Liver (tissue), 3 donors: ENCODE measurements around the gene CENPC.

Experiments used
- CTCF ChIP-seq: fragments of 150-350 bp; IDR thresholded peaks from 2 replicates; pipeline ENCODE4 v1.5.1; 2017; ENCODE audit warnings: improper control_type of control experiment, low read depth, low read length; ENCODE audit not compliant: missing input control
- EGR1 ChIP-seq, 2 donors: IDR thresholded peaks; 2 replicates each; pipeline ENCODE4 v1.6.1; 2016 to 2018; ENCODE audit warnings: antibody characterized with exemption in 2 of 2, low read depth in 2 of 2
- FOXA2 ChIP-seq: IDR thresholded peaks from 2 replicates; pipeline ENCODE4 v1.6.1; 2016; ENCODE audit warnings: antibody characterized with exemption
- GABPA ChIP-seq, 2 donors: IDR thresholded peaks in 1 of 2; conservative IDR thresholded peaks in 1 of 2; 2 replicates each; pipeline ENCODE4 v1.6.1; 2016; ENCODE audit warnings: antibody characterized with exemption in 2 of 2, mild to moderate bottlenecking in 1 of 2, moderate library complexity in 1 of 2
- JUND ChIP-seq, 2 donors: IDR thresholded peaks; 2 replicates each; pipeline ENCODE4 v1.6.1; 2016; ENCODE audit warnings: antibody characterized with exemption in 2 of 2
- TAF1 ChIP-seq: conservative IDR thresholded peaks from 2 replicates; pipeline ENCODE4 v1.6.1; 2016; ENCODE audit warnings: antibody characterized with exemption, mild to moderate bottlenecking
- TF ChIP-seq, protein P1 (sequence below): IDR thresholded peaks from 2 replicates; pipeline ENCODE4 v1.6.1; 2016; ENCODE audit warnings: antibody characterized with exemption, mild to moderate bottlenecking
- TF ChIP-seq, protein P2 (sequence below): IDR thresholded peaks from 2 replicates; pipeline ENCODE4 v1.6.1; 2016; ENCODE audit warnings: antibody characterized with exemption
- donor health status: healthy.
- donor health status: healthy.

DNA sequence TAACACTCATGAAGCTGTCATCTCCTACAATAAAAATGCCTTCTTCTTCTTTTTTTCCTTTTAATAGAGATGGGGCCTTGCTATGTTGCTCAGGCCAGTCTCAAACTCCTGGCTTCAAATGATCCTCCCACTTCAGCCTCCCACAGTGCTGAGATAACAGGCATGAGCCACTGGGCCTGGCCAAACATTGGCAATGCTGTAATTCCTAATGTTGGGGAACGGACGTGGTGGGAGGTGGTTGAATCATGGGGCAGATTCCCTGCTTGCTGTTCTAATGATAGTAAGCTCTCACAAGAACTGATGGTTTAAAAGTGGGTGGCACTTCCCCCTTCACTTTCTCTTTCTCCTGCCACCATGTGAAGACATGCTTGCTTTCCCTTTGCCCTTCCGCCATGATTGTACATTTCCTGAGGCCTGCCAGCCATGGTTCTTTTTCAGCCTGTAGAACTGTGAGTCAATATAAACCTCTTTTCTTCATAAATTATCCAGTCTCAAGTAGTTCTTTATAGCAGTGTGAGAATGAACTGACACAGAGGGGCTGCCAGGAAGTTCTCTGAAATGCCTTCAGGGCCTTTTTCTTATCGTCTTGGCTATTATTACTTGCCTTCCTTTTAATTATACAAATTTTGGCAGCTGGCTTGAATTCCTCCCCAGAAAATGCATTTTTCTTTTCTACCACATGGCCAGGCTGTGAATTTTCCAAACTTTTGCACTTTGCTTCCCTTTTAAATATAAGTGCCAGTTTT lies 93.0 kb downstream of the CENPC start:
- no peak for TF ChIP-seq CTCF
- TF ChIP-seq EGR1 (IDR thresholded peaks at IDR 0.05; ENCODE audit: low read depth in 2 of 2) = no peak
- TF ChIP-seq, protein P1, sequence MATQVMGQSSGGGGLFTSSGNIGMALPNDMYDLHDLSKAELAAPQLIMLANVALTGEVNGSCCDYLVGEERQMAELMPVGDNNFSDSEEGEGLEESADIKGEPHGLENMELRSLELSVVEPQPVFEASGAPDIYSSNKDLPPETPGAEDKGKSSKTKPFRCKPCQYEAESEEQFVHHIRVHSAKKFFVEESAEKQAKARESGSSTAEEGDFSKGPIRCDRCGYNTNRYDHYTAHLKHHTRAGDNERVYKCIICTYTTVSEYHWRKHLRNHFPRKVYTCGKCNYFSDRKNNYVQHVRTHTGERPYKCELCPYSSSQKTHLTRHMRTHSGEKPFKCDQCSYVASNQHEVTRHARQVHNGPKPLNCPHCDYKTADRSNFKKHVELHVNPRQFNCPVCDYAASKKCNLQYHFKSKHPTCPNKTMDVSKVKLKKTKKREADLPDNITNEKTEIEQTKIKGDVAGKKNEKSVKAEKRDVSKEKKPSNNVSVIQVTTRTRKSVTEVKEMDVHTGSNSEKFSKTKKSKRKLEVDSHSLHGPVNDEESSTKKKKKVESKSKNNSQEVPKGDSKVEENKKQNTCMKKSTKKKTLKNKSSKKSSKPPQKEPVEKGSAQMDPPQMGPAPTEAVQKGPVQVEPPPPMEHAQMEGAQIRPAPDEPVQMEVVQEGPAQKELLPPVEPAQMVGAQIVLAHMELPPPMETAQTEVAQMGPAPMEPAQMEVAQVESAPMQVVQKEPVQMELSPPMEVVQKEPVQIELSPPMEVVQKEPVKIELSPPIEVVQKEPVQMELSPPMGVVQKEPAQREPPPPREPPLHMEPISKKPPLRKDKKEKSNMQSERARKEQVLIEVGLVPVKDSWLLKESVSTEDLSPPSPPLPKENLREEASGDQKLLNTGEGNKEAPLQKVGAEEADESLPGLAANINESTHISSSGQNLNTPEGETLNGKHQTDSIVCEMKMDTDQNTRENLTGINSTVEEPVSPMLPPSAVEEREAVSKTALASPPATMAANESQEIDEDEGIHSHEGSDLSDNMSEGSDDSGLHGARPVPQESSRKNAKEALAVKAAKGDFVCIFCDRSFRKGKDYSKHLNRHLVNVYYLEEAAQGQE = no peak
- no peak for TF ChIP-seq FOXA2
- no peak for TF ChIP-seq TAF1
- TF ChIP-seq JUND (IDR thresholded peaks at IDR 0.05) = no peak
- TF ChIP-seq GABPA (IDR thresholded peaks at IDR 0.05 in 1 of 2, conservative IDR thresholded peaks at IDR 0.05 in 1 of 2) = no peak
- TF ChIP-seq, protein P2, sequence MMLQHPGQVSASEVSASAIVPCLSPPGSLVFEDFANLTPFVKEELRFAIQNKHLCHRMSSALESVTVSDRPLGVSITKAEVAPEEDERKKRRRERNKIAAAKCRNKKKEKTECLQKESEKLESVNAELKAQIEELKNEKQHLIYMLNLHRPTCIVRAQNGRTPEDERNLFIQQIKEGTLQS = no peak
